ENCODE results near the gene FRRS1L. TPM values are rescaled to one million over a fixed set of nuclear protein-coding genes. Genes with fewer than 3 reads are reported as not detected.
A peak's percentile ranks its signal among the peaks of the same experiment; 100 is the strongest.

FRRS1L gene
- total RNA-seq, 6 donors from 2014 or later: 0.06 to 0.13 (median 0.10) TPM; not detected in 3

DNA sequence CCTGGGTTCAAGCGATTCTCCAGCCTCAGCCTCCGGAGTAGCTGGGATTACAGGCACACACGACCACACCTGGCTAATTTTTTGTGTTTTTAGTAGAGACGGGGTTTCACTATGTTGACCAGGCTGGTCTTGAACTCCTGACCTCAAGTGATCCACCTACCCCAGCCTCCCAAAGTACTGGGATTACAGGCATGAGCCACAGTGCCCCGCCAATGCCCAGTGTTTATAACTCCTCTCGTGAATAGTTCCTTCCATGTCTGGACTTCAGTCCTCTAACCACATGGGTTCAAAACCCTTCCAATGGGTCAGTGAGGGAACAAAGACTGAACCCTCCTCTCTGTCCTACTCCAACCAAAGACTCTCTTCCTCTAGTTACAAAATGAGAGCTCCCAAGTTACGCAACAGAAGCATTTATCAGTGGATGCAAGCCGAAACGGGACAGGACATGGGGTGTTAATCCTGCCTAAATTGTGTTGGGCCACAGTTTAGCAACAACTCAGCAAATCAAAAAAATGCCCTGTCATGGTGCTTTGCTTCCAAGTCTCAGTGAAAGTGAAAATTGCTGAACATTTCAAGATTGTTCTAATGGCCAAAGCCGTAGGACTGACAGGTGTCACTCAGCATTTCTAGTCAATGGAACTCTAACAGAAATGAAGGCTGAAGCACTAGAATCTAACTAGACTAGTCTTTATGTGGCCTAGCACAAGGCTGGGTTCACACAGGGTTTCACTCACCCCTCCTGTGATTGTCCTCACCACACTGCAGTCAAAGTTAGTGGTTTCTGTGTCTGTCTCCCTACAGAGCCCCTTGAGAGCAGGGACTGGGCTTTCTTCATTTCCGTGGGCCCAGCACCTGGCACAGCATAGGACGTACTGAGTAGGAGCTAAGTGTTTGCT lies 44.1 kb downstream of the FRRS1L start:
- WGBS, 2 donors: 68 to 80% methylated on average over 11 to 12 of the region's 12 CpGs
- TF ChIP-seq POLR2AphosphoS5 (IDR thresholded peaks at IDR 0.05) (no peak), POLR2A (IDR thresholded peaks at IDR 0.05) (no peak), EP300 (IDR thresholded peaks at IDR 0.05) (no peak)
- TF ChIP-seq, protein P1, sequence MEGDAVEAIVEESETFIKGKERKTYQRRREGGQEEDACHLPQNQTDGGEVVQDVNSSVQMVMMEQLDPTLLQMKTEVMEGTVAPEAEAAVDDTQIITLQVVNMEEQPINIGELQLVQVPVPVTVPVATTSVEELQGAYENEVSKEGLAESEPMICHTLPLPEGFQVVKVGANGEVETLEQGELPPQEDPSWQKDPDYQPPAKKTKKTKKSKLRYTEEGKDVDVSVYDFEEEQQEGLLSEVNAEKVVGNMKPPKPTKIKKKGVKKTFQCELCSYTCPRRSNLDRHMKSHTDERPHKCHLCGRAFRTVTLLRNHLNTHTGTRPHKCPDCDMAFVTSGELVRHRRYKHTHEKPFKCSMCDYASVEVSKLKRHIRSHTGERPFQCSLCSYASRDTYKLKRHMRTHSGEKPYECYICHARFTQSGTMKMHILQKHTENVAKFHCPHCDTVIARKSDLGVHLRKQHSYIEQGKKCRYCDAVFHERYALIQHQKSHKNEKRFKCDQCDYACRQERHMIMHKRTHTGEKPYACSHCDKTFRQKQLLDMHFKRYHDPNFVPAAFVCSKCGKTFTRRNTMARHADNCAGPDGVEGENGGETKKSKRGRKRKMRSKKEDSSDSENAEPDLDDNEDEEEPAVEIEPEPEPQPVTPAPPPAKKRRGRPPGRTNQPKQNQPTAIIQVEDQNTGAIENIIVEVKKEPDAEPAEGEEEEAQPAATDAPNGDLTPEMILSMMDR (IDR thresholded peaks at IDR 0.05): no peak
- no peak overlapping the region for H3K4me3 ChIP-seq
- no peaks in the 10 kb centered on the region for H3K36me3 ChIP-seq
- H3K27ac ChIP-seq: peak overlapping the region in 1 of 4 donors; percentile 48
- no peaks in the 10 kb centered on the region for H3K27me3 ChIP-seq
- H3K9me3 ChIP-seq: no peaks in the 10 kb centered on the region
- DNase-seq (peak in 1 of 2 donors; percentile 61), ATAC-seq (ENCODE audit: low FRiP score in 2 of 2) (no peak)
- peaks cover 9 to 31% (median 10%) of the 10 kb centered on the region in 4 donors for H3K4me1 ChIP-seq

DNA sequence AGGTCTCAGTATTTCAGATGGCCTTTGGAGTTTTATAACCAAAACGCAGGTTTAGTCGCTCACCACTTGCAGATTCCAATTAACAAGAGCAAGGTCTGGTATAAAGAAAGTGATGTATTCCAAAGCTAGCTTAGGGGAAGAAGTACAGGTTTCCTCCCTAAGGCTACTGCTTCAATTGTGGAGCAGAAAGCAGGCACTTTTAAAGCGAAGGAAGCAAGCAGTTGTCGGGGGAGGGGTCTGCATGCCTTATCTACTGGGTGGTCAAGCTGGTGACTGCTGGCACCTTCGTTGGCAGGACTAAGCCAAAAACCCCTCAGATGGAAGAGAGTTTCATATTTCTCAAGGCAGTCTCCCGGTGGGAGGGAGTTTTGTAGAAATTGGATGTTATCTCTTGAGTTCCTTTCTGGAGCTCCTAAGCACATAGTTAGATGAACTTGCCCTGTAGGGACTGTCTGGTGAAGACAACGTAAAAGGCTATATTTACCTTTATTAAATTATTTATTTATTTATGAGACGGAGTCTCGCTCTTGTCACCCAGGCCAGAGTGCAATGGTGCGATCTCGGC lies 45.7 kb downstream of the FRRS1L start:
- 79 to 82% methylated on average over 11 of the region's 11 CpGs for WGBS, 2 donors
- H3K27me3 ChIP-seq: no peaks in the 10 kb centered on the region
- DNase-seq (no peak), ATAC-seq (ENCODE audit: low FRiP score in 2 of 2) (no peak)
- H3K4me3 ChIP-seq: no peak overlapping the region
- peaks cover 18 to 47% (median 26%) of the 10 kb centered on the region in 4 donors for H3K4me1 ChIP-seq
- no peaks in the 10 kb centered on the region for H3K36me3 ChIP-seq
- H3K27ac ChIP-seq: no peak overlapping the region
- no peaks in the 10 kb centered on the region for H3K9me3 ChIP-seq
- no peak for TF ChIP-seq POLR2A (IDR thresholded peaks at IDR 0.05)
- TF ChIP-seq, protein P1 (IDR thresholded peaks at IDR 0.05): no peak

DNA sequence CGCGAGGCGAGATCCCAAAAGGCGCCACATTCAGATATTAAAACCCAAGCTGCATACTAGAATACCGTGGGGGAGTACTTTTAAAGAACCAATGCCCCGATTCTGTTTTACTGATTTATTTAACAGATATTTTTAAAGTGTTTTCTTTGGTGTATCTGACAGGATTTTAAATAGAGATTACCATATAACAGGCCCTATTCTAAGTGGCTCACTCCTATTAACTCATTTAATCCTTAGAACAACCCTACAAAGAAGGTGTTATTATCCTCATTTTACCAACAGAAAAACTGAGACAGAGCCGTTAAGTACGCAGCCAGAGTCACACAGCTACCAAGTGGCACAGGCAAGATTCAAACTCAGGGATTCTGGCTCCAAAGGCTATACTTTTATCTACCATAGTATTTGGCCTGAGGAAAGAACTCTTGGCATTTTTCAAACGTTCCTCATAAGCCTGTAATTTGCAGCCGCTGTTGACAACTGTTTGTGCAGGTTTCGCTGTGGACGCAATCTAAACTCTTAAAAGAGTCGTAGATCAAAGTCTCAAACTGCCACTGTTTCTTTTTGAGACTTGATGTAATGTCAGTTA lies 46.8 kb downstream of the FRRS1L start:
- Histone ChIP-seq H3K4me1 (peaks cover 26 to 55% (median 35%) of the 10 kb centered on the region in 4 donors), H3K36me3 (no peaks in the 10 kb centered on the region), H3K27ac (no peak overlapping the region), H3K9me3 (no peaks in the 10 kb centered on the region), H3K27me3 (no peaks in the 10 kb centered on the region), H3K4me3 (peak overlapping the region in 3 of 4 donors; percentile 93 to 99 (median 99))
- 35% methylated on average over 13 of the region's 13 CpGs for WGBS, 2 donors
- no peak for ATAC-seq (ENCODE audit: low FRiP score in 2 of 2)
- no peak for DNase-seq
- TF ChIP-seq, protein P1 (IDR thresholded peaks at IDR 0.05): no peak
- TF ChIP-seq EP300 (IDR thresholded peaks at IDR 0.05): no peak
- no peak for TF ChIP-seq POLR2AphosphoS5 (IDR thresholded peaks at IDR 0.05)
- no peak for TF ChIP-seq POLR2A (IDR thresholded peaks at IDR 0.05)

- H3K4me3 ChIP-seq: peak within 1 kb of the TSS; percentile 93 to 99 (median 99)
- peak within 1 kb of the TSS; percentile 90 to 95 (median 93) for H3K27ac ChIP-seq
- no peaks in the 10 kb centered on the region for H3K27me3 ChIP-seq
- ATAC-seq (ENCODE audit: low FRiP score in 2 of 2): peak; percentile 97
- WGBS, 2 donors: 0% methylated on average over 8 to 78 of the region's 88 CpGs
- H3K36me3 ChIP-seq: no peaks in the 10 kb centered on the region
- H3K9me3 ChIP-seq: no peaks in the 10 kb centered on the region
- peaks cover 29 to 62% (median 41%) of the 10 kb centered on the region in 4 donors for H3K4me1 ChIP-seq
- TF ChIP-seq POLR2A (IDR thresholded peaks at IDR 0.05) (peak in 3 of 4 donors; percentile 89 to 97 (median 97)), POLR2AphosphoS5 (IDR thresholded peaks at IDR 0.05) (peak; percentile 75 to 93), EP300 (IDR thresholded peaks at IDR 0.05) (no peak)
- TF ChIP-seq, protein P1 (IDR thresholded peaks at IDR 0.05): peak in 1 of 6 experiments; percentile 27
- peak; percentile 97 to 98 for DNase-seq
Measured at GRCh38 chr9:109119439-109120203, 47.4 kb downstream of the FRRS1L start, which contains the start of gene TMEM245. Gene TMEM245 (minus strand): TSS chr9:109119947. CDS start chr9:109119913, 34 bp downstream.
